Neural crest cell (in vitro differentiated cells): Measurements from ENCODE around the gene SPSB3. TPM values are rescaled to one million over a fixed set of nuclear protein-coding genes. Genes with fewer than 3 reads are reported as not detected.
A peak's percentile ranks its signal among the peaks of the same experiment; 100 is the strongest.

Source experiments
- DNase-seq: peaks from one replicate; pipeline ENCODE4 v3.0.0; 2021; ENCODE audit warnings: low read depth, mixed read lengths, low spot score
- H3K27ac Mint-ChIP-seq: one replicate; pipeline ENCODE4 v1.8.0; 2021; ENCODE audit warnings: mild to moderate bottlenecking, mixed read lengths; ENCODE audit not compliant: unreplicated experiment
- H3K27me3 Mint-ChIP-seq: 2 replicates; pipeline ENCODE4 v1.8.0; 2021; ENCODE audit warnings: low read depth, mild to moderate bottlenecking, mixed read lengths
- H3K36me3 Mint-ChIP-seq: 2 replicates; pipeline ENCODE4 v1.8.0; 2021; ENCODE audit warnings: low read depth, mild to moderate bottlenecking, mixed read lengths
- H3K4me1 Mint-ChIP-seq: 2 replicates; pipeline ENCODE4 v1.8.0; 2021; ENCODE audit warnings: mixed read lengths
- H3K4me3 Mint-ChIP-seq: one replicate; pipeline ENCODE4 v1.8.0; 2021; ENCODE audit warnings: mild to moderate bottlenecking, mixed read lengths
- H3K9me3 Mint-ChIP-seq: 2 replicates; pipeline ENCODE4 v1.8.0; 2021; ENCODE audit warnings: mixed read lengths
- total RNA-seq: library from RNA; stranded (reverse); gene quantifications from 2 replicates; pipeline ENCODE4 v1.2.1, GENCODE V29; 2021
- TF ChIP-seq, protein P1 (sequence below): fragments of 200-600 bp; sonication (generic); conservative IDR thresholded peaks from 2 replicates; pipeline ENCODE4 v1.5.0; 2021; ENCODE audit warnings: antibody characterized with exemption, mild to moderate bottlenecking

SPSB3 gene
- total RNA-seq, 1 donor from 2014 or later, result 23.8 TPM

DNA sequence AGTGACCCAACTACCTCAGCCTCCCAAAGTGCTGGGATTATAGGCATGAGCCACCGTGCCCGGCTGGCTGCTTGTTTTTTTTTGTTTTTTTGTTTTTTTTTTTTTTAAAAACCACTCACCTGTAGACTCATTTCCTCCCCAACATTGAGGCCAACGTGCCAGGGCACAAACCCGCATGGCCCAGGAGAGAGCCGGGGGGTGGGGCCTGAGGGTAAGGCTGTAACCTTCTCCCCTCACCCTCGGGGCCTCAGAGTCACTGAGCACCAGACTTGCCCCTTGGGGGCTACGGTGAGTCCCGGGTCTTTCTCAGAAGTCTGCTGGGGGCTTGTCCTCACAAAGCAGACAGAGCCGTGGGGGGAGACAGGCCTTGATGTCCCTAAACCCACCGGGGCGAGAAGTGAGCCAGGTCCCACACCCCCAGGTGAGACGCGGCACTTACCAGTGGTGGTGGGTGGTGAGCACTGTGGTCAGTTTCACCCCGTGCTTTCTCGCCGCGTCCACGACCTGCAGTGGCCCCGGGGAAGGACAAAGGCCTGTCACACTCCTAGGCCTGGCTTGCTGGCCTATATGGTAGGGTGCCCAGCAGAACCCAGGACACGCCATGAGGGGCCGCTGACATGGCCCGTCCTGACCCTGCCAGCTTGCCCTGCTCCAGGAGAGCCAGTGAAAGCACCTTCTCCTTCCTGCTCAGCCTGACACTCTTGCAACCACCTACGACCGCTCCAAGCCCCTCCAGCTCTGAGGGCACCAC is 39.7 kb upstream of the SPSB3 start:
- TF ChIP-seq, protein P1, sequence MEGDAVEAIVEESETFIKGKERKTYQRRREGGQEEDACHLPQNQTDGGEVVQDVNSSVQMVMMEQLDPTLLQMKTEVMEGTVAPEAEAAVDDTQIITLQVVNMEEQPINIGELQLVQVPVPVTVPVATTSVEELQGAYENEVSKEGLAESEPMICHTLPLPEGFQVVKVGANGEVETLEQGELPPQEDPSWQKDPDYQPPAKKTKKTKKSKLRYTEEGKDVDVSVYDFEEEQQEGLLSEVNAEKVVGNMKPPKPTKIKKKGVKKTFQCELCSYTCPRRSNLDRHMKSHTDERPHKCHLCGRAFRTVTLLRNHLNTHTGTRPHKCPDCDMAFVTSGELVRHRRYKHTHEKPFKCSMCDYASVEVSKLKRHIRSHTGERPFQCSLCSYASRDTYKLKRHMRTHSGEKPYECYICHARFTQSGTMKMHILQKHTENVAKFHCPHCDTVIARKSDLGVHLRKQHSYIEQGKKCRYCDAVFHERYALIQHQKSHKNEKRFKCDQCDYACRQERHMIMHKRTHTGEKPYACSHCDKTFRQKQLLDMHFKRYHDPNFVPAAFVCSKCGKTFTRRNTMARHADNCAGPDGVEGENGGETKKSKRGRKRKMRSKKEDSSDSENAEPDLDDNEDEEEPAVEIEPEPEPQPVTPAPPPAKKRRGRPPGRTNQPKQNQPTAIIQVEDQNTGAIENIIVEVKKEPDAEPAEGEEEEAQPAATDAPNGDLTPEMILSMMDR, result no peak
- H3K27ac Mint-ChIP-seq, result no peak overlapping the region
- H3K4me3 Mint-ChIP-seq, result no peak overlapping the region
- DNase-seq, result no peak
- peaks cover 15% of the 10 kb centered on the region for H3K4me1 Mint-ChIP-seq
- H3K27me3 Mint-ChIP-seq, result no peaks in the 10 kb centered on the region
- no peaks in the 10 kb centered on the region for H3K36me3 Mint-ChIP-seq
- no peaks in the 10 kb centered on the region for H3K9me3 Mint-ChIP-seq

DNA sequence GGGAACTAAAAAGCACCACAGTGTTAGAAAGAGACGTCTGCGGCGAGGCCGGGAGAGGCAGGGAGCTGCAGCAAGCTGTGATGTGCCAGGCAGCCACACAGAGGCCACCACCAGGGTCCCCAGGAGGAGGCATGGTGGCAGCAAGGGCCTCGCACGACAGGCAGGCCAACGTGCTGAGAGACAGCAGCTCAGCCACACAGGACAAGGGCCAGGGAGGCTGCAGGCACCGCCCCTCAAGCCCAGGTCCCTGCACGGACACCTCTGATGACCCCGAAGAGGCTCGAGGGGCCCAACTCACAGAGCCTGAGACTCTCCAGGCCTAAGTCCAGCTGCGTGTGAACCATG is 38.5 kb upstream of the SPSB3 start:
- Mint-ChIP-seq H3K4me3 (no peak overlapping the region), H3K27me3 (no peaks in the 10 kb centered on the region), H3K27ac (no peak overlapping the region), H3K9me3 (no peaks in the 10 kb centered on the region), H3K4me1 (peaks cover 13% of the 10 kb centered on the region), H3K36me3 (no peaks in the 10 kb centered on the region)
- TF ChIP-seq, protein P1, result no peak
- no peak for DNase-seq

- Mint-ChIP-seq H3K4me1 (peaks cover 10% of the 10 kb centered on the region), H3K9me3 (no peaks in the 10 kb centered on the region), H3K4me3 (no peak overlapping the region), H3K27me3 (no peaks in the 10 kb centered on the region), H3K27ac (no peak overlapping the region), H3K36me3 (no peaks in the 10 kb centered on the region)
- no peak for DNase-seq
- TF ChIP-seq, protein P1, result no peak
Observed at GRCh38 chr16:1820096-1820945, 38.0 kb upstream of the SPSB3 start.

GRCh38 chr16:1819611-1820010 is 37.2 kb upstream of the SPSB3 start:
- Mint-ChIP-seq H3K4me3 (peak overlapping the region; percentile 41), H3K9me3 (no peaks in the 10 kb centered on the region), H3K27me3 (no peaks in the 10 kb centered on the region), H3K36me3 (no peaks in the 10 kb centered on the region), H3K4me1 (peaks cover 8% of the 10 kb centered on the region), H3K27ac (peak overlapping the region; percentile 19)
- no peak for DNase-seq
- TF ChIP-seq, protein P1, result no peak

GRCh38 chr16:1818873-1819525 is 36.6 kb upstream of the SPSB3 start:
- Mint-ChIP-seq H3K27ac (peak overlapping the region; percentile 19), H3K4me3 (peak overlapping the region; percentile 41), H3K36me3 (no peaks in the 10 kb centered on the region), H3K9me3 (no peaks in the 10 kb centered on the region), H3K27me3 (no peaks in the 10 kb centered on the region), H3K4me1 (peaks cover 4% of the 10 kb centered on the region)
- TF ChIP-seq, protein P1, result no peak
- no peak for DNase-seq
